Smooth muscle cell (in vitro differentiated cells): ENCODE measurements around the gene ARRDC1. TPM values are rescaled to one million over a fixed set of nuclear protein-coding genes. Genes with fewer than 3 reads are reported as not detected.

ENCODE experiments used
- DNase-seq: peaks from one replicate; lab custom pipeline; 2025; ENCODE audit not compliant: unreplicated experiment; lab: John Stamatoyannopoulos, UW
- H2AFZ ChIP-seq: fragments of 200-600 bp; sonication (generic); 2 replicates; pipeline ENCODE4 v1.6.0; 2016; ENCODE audit warnings: antibody characterized with exemption, low read depth, mild to moderate bottlenecking
- H3F3A ChIP-seq: fragments of 200-600 bp; sonication (generic); 2 replicates; pipeline ENCODE4 v1.6.0; 2017; ENCODE audit warnings: antibody characterized with exemption, low read depth
- H3K27ac ChIP-seq: fragments of 200-600 bp; sonication (generic); 2 replicates; pipeline ENCODE4 v1.5.1; 2016; ENCODE audit warnings: low read depth, mild to moderate bottlenecking
- H3K27me3 ChIP-seq: fragments of 200-600 bp; sonication (generic); 2 replicates; pipeline ENCODE4 v1.6.1; 2016; ENCODE audit warnings: low read depth, mild to moderate bottlenecking
- H3K36me3 ChIP-seq: fragments of 200-600 bp; sonication (generic); 2 replicates; pipeline ENCODE4 v1.5.1; 2016; ENCODE audit warnings: low read depth
- H3K4me1 ChIP-seq: fragments of 200-600 bp; sonication (generic); 2 replicates; pipeline ENCODE4 v1.5.1; 2016; ENCODE audit warnings: low read depth
- H3K4me2 ChIP-seq: fragments of 200-600 bp; sonication (generic); 2 replicates; pipeline ENCODE4 v1.6.0; 2016; ENCODE audit warnings: mild to moderate bottlenecking
- H3K4me3 ChIP-seq: fragments of 200-600 bp; sonication (generic); 2 replicates; pipeline ENCODE4 v1.5.1; 2016; ENCODE audit warnings: mild to moderate bottlenecking
- H3K79me2 ChIP-seq: fragments of 200-600 bp; sonication (generic); 2 replicates; pipeline ENCODE4 v1.6.0; 2016; ENCODE audit warnings: low read depth, mild to moderate bottlenecking
- H3K9ac ChIP-seq: fragments of 200-600 bp; sonication (generic); 2 replicates; pipeline ENCODE4 v1.6.0; 2016; ENCODE audit warnings: low read depth
- H3K9me3 ChIP-seq: fragments of 200-600 bp; sonication (generic); replicated peaks from 2 replicates; pipeline ENCODE4 v1.5.1; 2016; ENCODE audit warnings: low read depth
- H4K20me1 ChIP-seq: fragments of 200-600 bp; sonication (generic); 2 replicates; pipeline ENCODE4 v1.6.0; 2016; ENCODE audit warnings: low read depth
- CTCF ChIP-seq: fragments of 200-600 bp; sonication (generic); IDR thresholded peaks from 2 replicates; pipeline ENCODE4 v1.5.1; 2017; ENCODE audit warnings: borderline replicate concordance, mild to moderate bottlenecking, antibody characterized with exemption; ENCODE audit not compliant: insufficient read depth, poor library complexity, severe bottlenecking
- WGBS: methylation state at CpG from one replicate; pipeline ENCODE4 v1.1.7; 2016; ENCODE audit warnings: low lambda C conversion rate; 5-methylcytosine and 5-hydroxymethylcytosine counted together
- polyA plus RNA-seq: library from polyadenylated mRNA; unstranded; fragments of >200 nt; fragmentation: Nextera tagmentation; extraction: Ambion mirVana; gene quantifications from 2 replicates; pipeline ENCODE4 v1.2.1, GENCODE V29; 2016
- total RNA-seq: library from RNA; depleted of rRNA; stranded (reverse); fragments of >200 nt; gene quantifications from 2 replicates; pipeline ENCODE4 v1.2.3, GENCODE V29; 2014

Gene ARRDC1
- total and polyA plus RNA-seq, 2 experiments from 2014 or later = 16.7 to 18.7 TPM

GRCh38 chr9:137648396-137648795 is 42.9 kb downstream of the ARRDC1 start:
- no peak overlapping the region for H3K4me2 ChIP-seq
- H4K20me1 ChIP-seq = peaks cover 100% of the 10 kb centered on the region
- no peaks in the 10 kb centered on the region for H3K4me1 ChIP-seq
- no peak for TF ChIP-seq CTCF
- no peak overlapping the region for H3K9ac ChIP-seq
- no peaks in the 10 kb centered on the region for H3F3A ChIP-seq
- no peak overlapping the region for H3K27ac ChIP-seq
- no peaks in the 10 kb centered on the region for H3K27me3 ChIP-seq
- no peak overlapping the region for H2AFZ ChIP-seq
- no peaks in the 10 kb centered on the region for H3K36me3 ChIP-seq
- H3K4me3 ChIP-seq = no peak overlapping the region
- DNase-seq = no peak
- peaks cover 98% of the 10 kb centered on the region for H3K79me2 ChIP-seq
- no peaks in the 10 kb centered on the region for H3K9me3 ChIP-seq
- WGBS = 98% methylated on average over 2 of the region's 2 CpGs

GRCh38 chr9:137649553-137649952 is 44.1 kb downstream of the ARRDC1 start:
- DNase-seq = no peak
- WGBS = 98% methylated on average over 9 of the region's 9 CpGs
- no peak overlapping the region for H3K4me2 ChIP-seq
- H3K79me2 ChIP-seq = peaks cover 98% of the 10 kb centered on the region
- H3K27ac ChIP-seq = no peak overlapping the region
- no peak for TF ChIP-seq CTCF
- peaks cover 99% of the 10 kb centered on the region for H4K20me1 ChIP-seq
- H3K4me1 ChIP-seq = no peaks in the 10 kb centered on the region
- H3K36me3 ChIP-seq = no peaks in the 10 kb centered on the region
- H2AFZ ChIP-seq = no peak overlapping the region
- no peak overlapping the region for H3K9ac ChIP-seq
- H3K27me3 ChIP-seq = no peaks in the 10 kb centered on the region
- no peaks in the 10 kb centered on the region for H3K9me3 ChIP-seq
- H3K4me3 ChIP-seq = no peak overlapping the region
- no peaks in the 10 kb centered on the region for H3F3A ChIP-seq

GRCh38 chr9:137650259-137650658 is 44.8 kb downstream of the ARRDC1 start:
- Histone ChIP-seq H3K27me3 (no peaks in the 10 kb centered on the region), H2AFZ (no peak overlapping the region), H3K9ac (no peak overlapping the region), H3K4me1 (no peaks in the 10 kb centered on the region), H3K79me2 (peaks cover 98% of the 10 kb centered on the region), H3K4me3 (no peak overlapping the region), H3F3A (no peaks in the 10 kb centered on the region), H3K36me3 (no peaks in the 10 kb centered on the region), H3K4me2 (no peak overlapping the region), H3K27ac (no peak overlapping the region), H3K9me3 (no peaks in the 10 kb centered on the region), H4K20me1 (peaks cover 99% of the 10 kb centered on the region)
- WGBS = 83% methylated on average over 2 of the region's 2 CpGs
- no peak for TF ChIP-seq CTCF
- no peak for DNase-seq

- Histone ChIP-seq H3K9ac (no peak overlapping the region), H3K27me3 (no peaks in the 10 kb centered on the region), H4K20me1 (peaks cover 99% of the 10 kb centered on the region), H3K4me2 (no peak overlapping the region), H3K4me1 (no peaks in the 10 kb centered on the region), H3K79me2 (peaks cover 98% of the 10 kb centered on the region), H2AFZ (no peak overlapping the region), H3K36me3 (no peaks in the 10 kb centered on the region), H3F3A (no peaks in the 10 kb centered on the region), H3K27ac (no peak overlapping the region), H3K9me3 (no peaks in the 10 kb centered on the region), H3K4me3 (no peak overlapping the region)
- DNase-seq = no peak
- no peak for TF ChIP-seq CTCF
- 94% methylated on average over 7 of the region's 7 CpGs for WGBS
Measured at GRCh38 chr9:137650779-137651178, 45.3 kb downstream of the ARRDC1 start.
